Measurements from ENCODE around the gene AXL. TPM values are rescaled to one million over a fixed set of nuclear protein-coding genes. Genes with fewer than 3 reads are reported as not detected.

Gene AXL
- total RNA-seq, 1 donor from 2014 or later, result not detected

GRCh38 chr19:41205995-41206394 lies 13.0 kb upstream of the AXL start:
- H3K4me3 Mint-ChIP-seq, result no peak overlapping the region
- CTCF ChIA-PET, result interaction anchor here (3.2 kb wide), 2 partner anchors 57 to 102 kb away, joined by 29 to 45 read pairs; partner anchors contain the start of genes CCDC97 and HNRNPUL1
- H3K4me1 Mint-ChIP-seq, result no peaks in the 10 kb centered on the region
- intact Hi-C loops (cut with micrococcal nuclease), result no loop called here
- H3K36me3 Mint-ChIP-seq (ENCODE audit: low read depth), result no peaks in the 10 kb centered on the region
- ATAC-seq (ENCODE audit: low read depth), result no peak
- POLR2A ChIA-PET, result no interaction called here
- TF ChIP-seq CTCF (IDR thresholded peaks at IDR 0.05), result no peak
- H3K27me3 Mint-ChIP-seq, result peaks cover 4% of the 10 kb centered on the region
- no peak overlapping the region for H3K27ac Mint-ChIP-seq
- H3K9me3 Mint-ChIP-seq, result no peaks in the 10 kb centered on the region
- DNase-seq, result no peak

- H3K27ac Mint-ChIP-seq, result no peak overlapping the region
- DNase-seq, result no peak
- no peak for ATAC-seq (ENCODE audit: low read depth)
- TF ChIP-seq CTCF (IDR thresholded peaks at IDR 0.05), result no peak
- H3K4me1 Mint-ChIP-seq, result no peaks in the 10 kb centered on the region
- CTCF ChIA-PET, result no interaction called here
- H3K4me3 Mint-ChIP-seq, result no peak overlapping the region
- intact Hi-C loops (cut with micrococcal nuclease), result no loop called here
- peaks cover 3% of the 10 kb centered on the region for H3K27me3 Mint-ChIP-seq
- no peaks in the 10 kb centered on the region for H3K36me3 Mint-ChIP-seq (ENCODE audit: low read depth)
- POLR2A ChIA-PET, result no interaction called here
- no peaks in the 10 kb centered on the region for H3K9me3 Mint-ChIP-seq
Observed at GRCh38 chr19:41206456-41206855, 12.6 kb upstream of the AXL start.

- intact Hi-C loops (cut with micrococcal nuclease), result no loop called here
- H3K4me1 Mint-ChIP-seq, result no peaks in the 10 kb centered on the region
- H3K27ac Mint-ChIP-seq, result no peak overlapping the region
Observed at GRCh38 chr19:41206926-41207750, 11.9 kb upstream of the AXL start.

GRCh38 chr19:41214161-41214560 lies 4.9 kb upstream of the AXL start:
- DNase-seq (no peak), ATAC-seq (ENCODE audit: low read depth) (no peak)
- Mint-ChIP-seq H3K27ac (no peak overlapping the region), H3K36me3 (ENCODE audit: low read depth) (no peaks in the 10 kb centered on the region), H3K9me3 (no peaks in the 10 kb centered on the region), H3K4me1 (no peaks in the 10 kb centered on the region), H3K4me3 (no peak overlapping the region), H3K27me3 (peaks cover 23% of the 10 kb centered on the region)
- intact Hi-C loops (cut with micrococcal nuclease), result no loop called here
- ChIA-PET POLR2A (no interaction called here), CTCF (no interaction called here)
- no peak for TF ChIP-seq CTCF (IDR thresholded peaks at IDR 0.05)

More at GRCh38 chr19:41206926-41207750, 11.9 kb upstream of the AXL start:
- CTCF ChIA-PET, result no interaction called here
- ATAC-seq (ENCODE audit: low read depth) (no peak), DNase-seq (no peak)
- POLR2A ChIA-PET, result interaction anchor here (0.6 kb wide), 1 partner anchor 158 kb away, joined by 4 read pairs; no protein-coding TSS in a partner anchor
- TF ChIP-seq CTCF (IDR thresholded peaks at IDR 0.05), result no peak
- Mint-ChIP-seq H3K9me3 (no peaks in the 10 kb centered on the region), H3K27me3 (peaks cover 3% of the 10 kb centered on the region), H3K4me3 (no peak overlapping the region), H3K36me3 (ENCODE audit: low read depth) (no peaks in the 10 kb centered on the region)

- ChIA-PET POLR2A (no interaction called here), CTCF (no interaction called here)
- no peak for TF ChIP-seq CTCF (IDR thresholded peaks at IDR 0.05)
- Mint-ChIP-seq H3K4me3 (no peak overlapping the region), H3K4me1 (no peaks in the 10 kb centered on the region), H3K27ac (no peak overlapping the region), H3K9me3 (no peaks in the 10 kb centered on the region), H3K36me3 (ENCODE audit: low read depth) (no peaks in the 10 kb centered on the region), H3K27me3 (peaks cover 42% of the 10 kb centered on the region)
- intact Hi-C loops (cut with micrococcal nuclease), result no loop called here
- DNase-seq (no peak), ATAC-seq (ENCODE audit: low read depth) (no peak)
Observed at GRCh38 chr19:41217741-41218140, 1.3 kb upstream of the AXL start.

Measured in activated B cell treated with CpG ODN at 0.5 μM for 24 hours (primary cell).